NCI-H524 treated with DMSO at 0.1 percent for 48 hours (cell line): ENCODE measurements around the gene G6PD.
A peak's percentile ranks its signal among the peaks of the same experiment; 100 is the strongest.
"Not testable (repeated sequence)": the region's sequence is repeated elsewhere in the genome, so short reads cannot be mapped to it uniquely, and the experiment has no call there.

Experiments used
- DNase-seq: peaks from one replicate; lab custom pipeline; 2025; lab: John Stamatoyannopoulos, UW

G6PD gene

DNA sequence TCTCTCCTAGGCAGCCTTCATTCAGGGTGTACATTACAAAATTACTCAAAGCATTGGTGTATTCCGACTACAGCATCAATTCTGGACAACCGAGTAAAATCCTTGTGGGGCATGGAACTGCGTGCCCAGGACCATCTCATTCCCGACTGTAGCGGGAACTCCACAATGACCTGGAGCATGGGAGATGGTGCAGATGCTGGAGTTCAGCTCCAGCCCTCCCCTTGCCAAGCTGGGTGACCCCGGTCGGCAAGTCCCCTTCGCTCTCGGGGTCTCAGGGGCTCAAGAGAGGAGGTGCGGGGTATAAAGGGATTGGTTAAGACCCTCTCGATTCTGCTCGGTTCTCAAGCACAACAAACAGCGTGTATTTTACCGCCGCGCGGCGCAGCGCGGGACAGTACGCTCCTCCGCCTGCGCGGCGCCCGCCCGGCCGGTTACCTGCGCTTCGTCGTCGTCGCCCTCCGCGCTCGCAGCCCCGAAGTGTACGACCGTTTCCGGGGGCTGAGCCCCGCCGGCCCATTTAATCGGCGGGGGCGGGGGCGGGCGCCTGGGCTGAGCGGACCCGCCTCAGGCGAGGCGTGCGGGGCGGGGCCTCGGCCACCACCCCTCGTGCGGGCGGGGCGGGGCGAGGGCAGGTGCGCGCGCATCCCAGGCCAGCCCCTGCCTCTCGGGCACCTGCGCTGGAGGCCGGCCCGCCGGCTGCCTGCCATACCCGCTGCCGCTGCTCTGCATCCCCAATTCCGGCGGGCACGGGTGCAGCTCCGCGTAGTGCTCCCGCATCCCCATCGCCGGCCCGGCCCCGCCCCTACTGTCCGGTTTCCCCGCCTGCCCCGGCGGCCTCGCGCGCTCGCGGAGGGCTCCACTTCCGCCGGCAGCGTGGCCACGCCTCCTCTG is at the start of gene G6PD:
G6PD (minus strand) TSS at position 493 of the 891 bp plus-strand sequence. CDS start 691 bp downstream, outside the sequence.
- DNase-seq = peak; percentile 35

GRCh38 chrX:154595559-154596249 is 49.1 kb upstream of the G6PD start:
- DNase-seq = no peak

- DNase-seq = no peak
Measured at GRCh38 chrX:154594491-154594890, 47.8 kb upstream of the G6PD start.

GRCh38 chrX:154593201-154593600 is 46.6 kb upstream of the G6PD start:
- no peak for DNase-seq

DNA sequence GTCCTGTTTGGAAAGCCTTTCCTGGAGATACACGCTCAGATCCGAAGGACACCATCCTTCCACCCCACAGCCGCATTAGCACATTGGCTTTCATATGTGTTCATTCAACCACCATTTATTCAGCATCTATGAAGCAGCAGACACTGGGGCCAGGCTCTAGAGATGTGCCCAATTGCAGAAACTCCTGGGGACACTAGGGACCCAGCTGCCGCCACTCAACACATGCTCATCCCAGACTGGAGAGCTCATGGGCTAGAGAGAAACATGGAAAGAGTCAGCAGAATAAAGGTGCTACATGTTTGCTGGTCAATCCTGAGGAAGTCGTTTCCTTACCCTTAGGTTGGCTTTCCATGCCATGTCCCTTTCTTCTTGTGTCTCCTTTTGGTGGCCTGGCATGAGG is 45.9 kb upstream of the G6PD start:
- no peak for DNase-seq

DNA sequence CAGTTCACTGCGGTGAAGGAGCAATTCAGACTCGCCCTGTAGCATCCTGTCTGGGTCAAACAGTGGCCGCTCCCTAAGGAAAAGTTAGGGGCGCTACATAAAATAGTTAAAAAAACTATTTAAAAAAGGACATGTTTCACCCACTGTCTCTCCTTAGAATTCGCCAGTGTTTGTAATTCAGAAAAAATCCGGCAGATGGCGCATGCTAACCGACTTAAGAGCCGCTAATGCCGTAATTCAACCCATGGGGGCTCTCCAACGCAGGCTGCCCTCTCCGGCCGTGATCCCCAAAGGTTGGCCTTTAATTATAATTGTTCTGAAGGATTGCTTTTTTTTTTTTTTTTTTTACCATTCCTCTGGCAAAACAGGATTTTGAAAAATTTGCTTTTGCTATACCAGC is 43.8 kb upstream of the G6PD start:
- not testable (repeated sequence) for DNase-seq

DNA sequence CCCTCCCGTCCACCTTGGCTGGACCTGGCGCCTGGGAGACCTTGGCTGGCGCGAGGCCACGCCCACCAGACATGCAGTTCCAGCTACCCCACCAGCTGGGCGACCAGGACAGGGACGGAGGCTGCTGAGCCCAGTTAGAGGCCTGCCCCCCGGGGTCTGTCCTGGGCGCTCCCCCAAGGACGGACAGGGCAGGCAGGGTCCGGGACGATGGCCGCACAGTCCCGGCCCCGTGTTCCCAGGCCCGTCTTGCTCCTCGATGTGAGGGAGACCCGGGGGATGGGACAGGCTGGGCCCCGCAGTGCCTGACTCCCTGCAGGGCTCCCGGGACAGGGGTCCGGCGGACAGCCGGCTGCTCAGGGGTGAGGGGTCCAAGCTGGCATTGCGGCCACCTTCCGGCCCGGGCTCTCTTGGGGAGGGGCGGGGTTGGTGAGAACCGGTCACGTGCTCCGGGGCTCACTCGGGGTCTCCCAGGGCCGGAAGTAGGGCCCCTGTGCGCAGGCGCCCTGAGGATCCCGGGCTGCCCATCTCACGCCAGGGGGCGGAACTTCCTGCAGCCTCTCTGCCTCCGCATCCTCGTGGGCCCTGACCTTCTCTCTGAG is 38.0 kb upstream of the G6PD start, which contains the start of gene CTAG1A:
CTAG1A (plus strand) TSS at position 549 of the 599 bp plus-strand sequence. CDS start 74 bp downstream, outside the sequence.
- DNase-seq = not testable (repeated sequence)

GRCh38 chrX:154582994-154583393 is 36.3 kb upstream of the G6PD start:
- not testable (repeated sequence) for DNase-seq

DNA sequence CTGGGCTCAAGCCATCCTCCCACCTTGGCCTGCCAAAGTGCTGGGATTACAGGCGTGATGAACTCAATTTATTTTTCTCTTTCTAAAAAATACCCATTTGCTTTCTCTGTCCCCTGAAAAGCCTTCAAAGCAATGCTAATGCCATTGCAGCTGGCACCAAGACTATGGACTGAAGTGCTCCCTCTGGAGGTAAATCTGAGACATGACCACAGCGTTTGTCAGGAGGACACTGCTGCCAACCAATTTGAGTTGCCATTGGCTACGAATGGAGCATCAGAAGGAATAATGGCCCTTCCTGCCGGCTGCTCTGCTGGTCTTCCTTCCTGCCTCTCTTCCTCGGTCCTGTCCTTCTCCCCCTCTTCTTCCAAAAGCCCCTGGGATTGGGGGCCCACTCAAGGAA is 28.4 kb upstream of the G6PD start:
- DNase-seq = not testable (repeated sequence)

DNA sequence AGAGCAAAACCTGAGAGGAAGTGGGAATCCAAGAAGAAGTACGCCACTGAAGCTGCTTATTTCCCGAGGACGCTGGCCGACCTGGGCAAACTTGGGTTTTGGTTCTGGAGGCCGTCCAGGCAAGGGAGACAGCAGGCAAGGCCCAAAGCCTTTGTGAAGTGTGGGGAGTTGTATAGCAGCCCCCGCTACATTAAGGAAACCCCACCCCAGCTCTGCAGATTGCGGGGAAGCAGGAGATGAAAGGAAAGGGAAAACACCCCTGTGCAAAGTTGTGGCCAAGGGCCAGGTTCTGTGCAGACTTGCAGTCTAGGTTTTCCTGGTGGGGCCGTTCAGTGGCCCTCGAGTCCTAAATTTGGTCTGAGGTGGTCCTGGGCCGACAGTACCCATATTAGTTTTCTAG is 26.4 kb upstream of the G6PD start:
- DNase-seq = not testable (repeated sequence)

- DNase-seq = not testable (repeated sequence)
Measured at GRCh38 chrX:154570361-154570760, 23.7 kb upstream of the G6PD start.

GRCh38 chrX:154562295-154562694 is 15.6 kb upstream of the G6PD start:
- not testable (repeated sequence) for DNase-seq

DNA sequence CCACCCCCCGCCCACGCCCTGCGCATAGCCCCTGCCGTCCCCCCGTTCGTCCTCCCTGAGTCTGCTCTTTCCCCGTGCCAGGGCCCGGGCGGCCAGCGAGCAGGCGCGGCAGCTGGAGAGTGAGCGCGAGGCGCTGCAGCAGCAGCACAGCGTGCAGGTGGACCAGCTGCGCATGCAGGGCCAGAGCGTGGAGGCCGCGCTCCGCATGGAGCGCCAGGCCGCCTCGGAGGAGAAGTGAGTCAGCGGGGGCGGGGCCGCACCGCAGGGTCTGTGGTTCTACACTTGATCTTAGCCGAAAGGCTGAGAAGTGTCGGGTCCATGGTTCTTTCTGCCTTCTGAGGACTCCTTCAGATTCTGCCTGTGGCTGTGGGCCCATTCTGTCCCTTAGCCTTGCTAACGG is 13.7 kb upstream of the G6PD start:
- not testable (repeated sequence) for DNase-seq

- DNase-seq = not testable (repeated sequence)
Measured at GRCh38 chrX:154558896-154559295, 12.2 kb upstream of the G6PD start.

- not testable (repeated sequence) for DNase-seq
Measured at GRCh38 chrX:154558060-154558690, 11.5 kb upstream of the G6PD start.

DNA sequence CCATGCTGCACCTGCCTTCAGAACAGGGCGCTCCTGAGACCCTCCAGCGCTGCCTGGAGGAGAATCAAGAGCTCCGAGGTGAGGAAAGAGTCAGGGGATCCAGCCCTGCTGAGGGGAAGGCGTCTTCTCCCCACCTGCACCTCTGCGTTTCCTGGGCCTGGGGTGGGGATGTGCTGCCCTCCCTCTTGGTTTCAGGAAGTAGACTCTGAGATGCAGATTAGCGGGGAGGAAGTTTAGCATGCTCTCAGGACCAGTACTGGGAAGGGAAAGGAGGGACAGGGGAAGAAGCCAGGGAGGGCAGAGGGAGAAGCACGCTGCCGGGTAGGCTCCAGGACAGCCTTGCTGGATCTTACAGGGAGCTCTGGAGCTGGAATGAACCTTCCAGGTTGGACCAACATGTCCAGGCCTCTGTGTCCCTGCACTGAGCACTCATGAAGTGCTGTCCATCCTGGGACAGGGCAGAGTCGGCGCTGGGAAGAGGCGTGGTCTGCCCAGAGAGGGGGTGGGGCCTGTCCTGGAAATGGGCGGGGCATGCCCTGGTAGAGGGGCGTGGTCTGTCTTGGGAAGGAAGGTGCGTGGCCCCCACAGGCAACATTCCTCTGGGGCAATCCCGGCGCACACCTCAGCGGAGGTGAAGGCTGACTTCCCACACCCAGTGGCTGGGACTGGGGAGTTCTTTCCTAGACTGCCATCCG is 5.6 kb upstream of the G6PD start:
- DNase-seq = not testable (repeated sequence)

GRCh38 chrX:154549766-154550165 is 3.1 kb upstream of the G6PD start:
- DNase-seq = no peak

DNA sequence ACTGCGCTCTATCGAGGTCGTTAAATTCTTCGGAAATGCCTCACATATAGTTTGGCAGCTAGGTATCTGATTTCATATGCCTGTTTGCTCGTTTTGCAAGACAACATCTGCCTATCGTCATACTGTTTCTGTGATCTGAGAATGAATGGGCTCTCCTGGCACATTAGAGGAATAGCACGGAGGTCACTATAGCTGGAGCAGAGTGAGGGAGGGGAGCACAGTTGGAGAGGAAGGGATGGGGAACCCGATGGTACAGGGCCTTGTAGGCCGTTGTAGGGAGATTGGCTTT is 1.3 kb upstream of the G6PD start:
- DNase-seq = no peak

DNA sequence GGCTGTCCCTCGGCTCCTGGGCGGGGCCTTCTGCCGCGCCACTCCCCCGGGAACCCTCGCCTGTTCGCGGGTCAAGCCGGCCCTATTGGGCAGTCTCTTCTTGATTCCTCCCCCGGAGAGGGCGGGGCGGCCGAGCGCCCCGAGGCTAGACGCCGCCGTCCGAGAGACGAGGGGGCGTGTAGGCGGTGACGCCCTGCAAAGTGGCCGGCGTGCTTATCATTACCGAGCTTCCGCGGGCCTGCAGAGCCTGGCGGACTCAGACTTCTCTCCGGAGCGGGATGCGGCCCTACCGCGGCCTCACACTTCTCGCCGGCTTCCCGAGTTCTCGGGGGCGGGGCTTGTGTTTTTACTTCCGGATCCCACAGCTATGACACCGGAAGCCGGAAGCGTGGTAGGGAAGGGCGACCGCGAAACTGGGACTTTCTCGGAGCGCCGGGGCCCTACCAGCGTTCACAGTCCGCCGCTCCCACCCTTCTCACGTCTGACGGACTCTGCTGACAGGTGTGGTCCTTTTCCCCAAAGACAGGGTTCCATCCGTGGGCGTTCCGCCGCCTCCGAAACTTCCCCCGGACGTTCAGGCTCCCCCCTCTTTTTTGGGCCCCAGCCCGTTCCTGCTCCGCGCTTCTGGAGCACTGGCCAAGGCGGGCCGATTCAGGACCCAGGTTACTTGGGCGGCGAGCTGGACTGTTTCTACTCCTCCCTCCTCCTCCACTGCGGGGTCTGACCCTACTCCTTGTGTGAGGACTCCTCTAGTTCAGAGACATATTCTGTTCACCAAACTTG is 790 bp upstream of the G6PD start, which contains the start of gene IKBKG:
IKBKG (plus strand) TSS at position 376 of the 783 bp plus-strand sequence. CDS start 4,383 bp downstream, outside the sequence.
- DNase-seq = peak; percentile 4

- DNase-seq = no peak
Measured at GRCh38 chrX:154545673-154546274, 872 bp downstream of the G6PD start.
